ENCODE results near the gene AGK. TPM values are rescaled to one million over a fixed set of nuclear protein-coding genes. Genes with fewer than 3 reads are reported as not detected.

Gene AGK
- total RNA-seq, 1 donor from 2014 or later: 19.8 TPM

DNA sequence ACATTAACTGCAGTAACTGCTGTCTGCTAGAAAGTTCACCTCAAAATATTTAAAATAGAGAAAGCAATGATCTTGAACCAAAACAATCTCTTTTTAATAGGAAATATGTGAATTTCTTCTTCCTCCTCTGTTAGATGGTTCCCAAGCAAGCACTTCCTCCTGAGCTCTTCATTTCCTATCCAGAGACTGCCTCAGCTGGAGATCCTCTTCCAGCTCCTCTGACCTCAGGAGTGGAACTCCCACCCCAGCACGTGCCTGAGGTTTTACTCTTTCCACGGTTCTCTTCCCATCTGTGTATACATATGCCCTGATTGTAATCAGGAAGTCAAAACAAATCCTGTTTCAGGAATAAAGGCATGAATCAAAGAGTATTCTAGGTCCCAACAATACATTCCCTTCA, 145.1 kb downstream of the AGK start:
- DNase-seq (no peak), ATAC-seq (no peak)
- TF ChIP-seq, protein P1, sequence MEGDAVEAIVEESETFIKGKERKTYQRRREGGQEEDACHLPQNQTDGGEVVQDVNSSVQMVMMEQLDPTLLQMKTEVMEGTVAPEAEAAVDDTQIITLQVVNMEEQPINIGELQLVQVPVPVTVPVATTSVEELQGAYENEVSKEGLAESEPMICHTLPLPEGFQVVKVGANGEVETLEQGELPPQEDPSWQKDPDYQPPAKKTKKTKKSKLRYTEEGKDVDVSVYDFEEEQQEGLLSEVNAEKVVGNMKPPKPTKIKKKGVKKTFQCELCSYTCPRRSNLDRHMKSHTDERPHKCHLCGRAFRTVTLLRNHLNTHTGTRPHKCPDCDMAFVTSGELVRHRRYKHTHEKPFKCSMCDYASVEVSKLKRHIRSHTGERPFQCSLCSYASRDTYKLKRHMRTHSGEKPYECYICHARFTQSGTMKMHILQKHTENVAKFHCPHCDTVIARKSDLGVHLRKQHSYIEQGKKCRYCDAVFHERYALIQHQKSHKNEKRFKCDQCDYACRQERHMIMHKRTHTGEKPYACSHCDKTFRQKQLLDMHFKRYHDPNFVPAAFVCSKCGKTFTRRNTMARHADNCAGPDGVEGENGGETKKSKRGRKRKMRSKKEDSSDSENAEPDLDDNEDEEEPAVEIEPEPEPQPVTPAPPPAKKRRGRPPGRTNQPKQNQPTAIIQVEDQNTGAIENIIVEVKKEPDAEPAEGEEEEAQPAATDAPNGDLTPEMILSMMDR (IDR thresholded peaks at IDR 0.05): no peak
- Histone ChIP-seq H3K36me3 (no peaks in the 10 kb centered on the region), H3K4me1 (peaks cover 48% of the 10 kb centered on the region), H3K4me3 (no peak overlapping the region), H3K9me3 (no peaks in the 10 kb centered on the region), H3K27ac (peak overlapping the region; percentile 2), H3K27me3 (ENCODE audit: low read depth) (no peaks in the 10 kb centered on the region)
- intact Hi-C loops (cut with DNase I): no loop called here

DNA sequence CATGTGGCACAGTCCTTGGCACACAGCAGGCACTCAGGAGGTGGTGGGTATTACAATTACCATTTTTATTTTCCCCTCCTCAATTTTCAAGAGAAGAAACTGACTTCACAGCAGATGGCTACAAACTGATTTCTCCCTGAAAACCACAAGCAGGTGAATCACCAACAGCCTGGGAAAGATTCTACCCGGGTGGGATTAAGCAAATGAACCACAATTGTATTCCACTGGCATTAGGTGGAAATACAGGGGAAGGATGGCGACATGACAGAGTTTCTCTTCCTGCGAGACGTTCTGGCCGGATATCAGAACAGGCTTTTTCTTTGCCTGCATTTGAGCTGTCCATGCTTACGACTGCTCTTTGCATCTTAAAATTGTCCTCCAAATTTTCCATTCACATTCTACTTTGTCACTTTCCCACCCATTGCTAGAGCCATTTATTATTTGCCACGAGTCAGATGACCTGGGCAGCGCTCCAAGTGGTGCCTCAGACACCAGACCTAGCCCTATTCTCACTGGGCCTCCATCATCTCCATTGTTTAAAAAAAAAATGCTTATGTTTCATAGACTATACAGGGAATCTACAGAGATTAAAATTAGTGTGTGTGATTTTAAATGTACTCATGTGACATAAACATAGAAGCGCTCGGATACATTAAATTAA, 146.1 kb downstream of the AGK start:
- intact Hi-C loops (cut with DNase I): no loop called here
- peaks cover 49% of the 10 kb centered on the region for H3K4me1 ChIP-seq
- H3K27ac ChIP-seq: no peak overlapping the region
- no peak for DNase-seq
- no peaks in the 10 kb centered on the region for H3K36me3 ChIP-seq
- H3K4me3 ChIP-seq: no peak overlapping the region
- H3K27me3 ChIP-seq (ENCODE audit: low read depth): no peaks in the 10 kb centered on the region
- TF ChIP-seq, protein P1 (IDR thresholded peaks at IDR 0.05): no peak
- ATAC-seq: no peak
- H3K9me3 ChIP-seq: no peaks in the 10 kb centered on the region

DNA sequence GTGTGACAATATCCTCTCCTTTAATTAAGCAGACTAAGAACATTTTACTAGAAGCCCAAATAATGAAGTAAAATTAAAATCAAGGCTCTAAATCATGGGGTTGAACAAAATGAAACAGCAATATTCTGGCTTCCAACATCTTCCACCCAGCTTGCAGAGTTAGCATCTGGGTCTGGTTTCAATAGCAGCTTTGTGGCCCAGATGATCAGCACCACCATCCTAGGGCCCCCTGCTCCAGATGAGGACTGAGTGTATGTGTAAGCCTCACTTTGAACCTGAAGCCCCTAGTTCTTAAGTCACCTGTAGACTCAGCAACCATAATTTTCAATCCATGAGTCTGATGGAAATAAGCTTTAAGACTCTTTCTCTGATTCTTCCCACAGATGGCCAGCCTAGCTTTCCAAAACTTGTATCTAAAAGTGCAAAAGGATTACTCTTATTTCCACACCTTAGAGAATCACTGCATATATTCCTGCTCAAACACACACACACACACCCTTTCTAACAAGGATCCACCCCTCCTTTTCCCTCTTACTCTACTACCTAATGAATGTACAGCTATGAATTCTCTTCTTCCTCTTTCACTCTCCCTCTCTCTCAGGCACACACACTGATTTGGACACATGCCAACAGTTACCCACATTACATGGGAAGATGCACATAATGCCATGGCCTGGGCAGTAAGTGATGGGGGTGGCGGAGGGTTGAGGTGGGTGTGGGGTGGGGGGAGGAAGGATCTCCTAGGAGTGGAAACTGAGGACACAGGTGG, 147.2 kb downstream of the AGK start:
- H3K4me3 ChIP-seq: no peak overlapping the region
- H3K27me3 ChIP-seq (ENCODE audit: low read depth): no peaks in the 10 kb centered on the region
- no peak for DNase-seq
- ATAC-seq: no peak
- peaks cover 58% of the 10 kb centered on the region for H3K4me1 ChIP-seq
- intact Hi-C loops (cut with DNase I): no loop called here
- H3K9me3 ChIP-seq: no peaks in the 10 kb centered on the region
- TF ChIP-seq, protein P1 (IDR thresholded peaks at IDR 0.05): no peak
- no peak overlapping the region for H3K27ac ChIP-seq
- H3K36me3 ChIP-seq: no peaks in the 10 kb centered on the region

DNA sequence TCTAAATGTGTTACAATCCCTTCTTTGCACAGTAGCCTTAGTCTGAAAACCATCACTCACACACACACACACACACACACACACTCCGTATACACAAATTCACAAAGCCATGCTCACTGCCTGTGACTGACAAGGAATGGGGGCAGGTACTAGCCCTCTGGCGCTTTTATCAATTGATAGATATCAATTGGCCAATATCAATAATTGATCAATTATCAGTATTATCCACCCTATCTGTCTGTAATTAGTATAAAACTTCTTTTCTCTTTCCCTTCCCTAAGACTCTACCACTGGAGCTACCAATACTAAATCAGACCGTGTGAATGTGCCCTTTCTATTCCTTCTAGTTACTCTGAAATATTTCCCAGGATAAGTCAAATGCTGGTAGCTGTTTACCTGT, 148.7 kb downstream of the AGK start:
- Histone ChIP-seq H3K36me3 (no peaks in the 10 kb centered on the region), H3K4me1 (peaks cover 51% of the 10 kb centered on the region), H3K27me3 (ENCODE audit: low read depth) (no peaks in the 10 kb centered on the region), H3K4me3 (no peak overlapping the region), H3K27ac (no peak overlapping the region), H3K9me3 (no peaks in the 10 kb centered on the region)
- intact Hi-C loops (cut with DNase I): no loop called here
- TF ChIP-seq, protein P1 (IDR thresholded peaks at IDR 0.05): no peak
- ATAC-seq (no peak), DNase-seq (no peak)

DNA sequence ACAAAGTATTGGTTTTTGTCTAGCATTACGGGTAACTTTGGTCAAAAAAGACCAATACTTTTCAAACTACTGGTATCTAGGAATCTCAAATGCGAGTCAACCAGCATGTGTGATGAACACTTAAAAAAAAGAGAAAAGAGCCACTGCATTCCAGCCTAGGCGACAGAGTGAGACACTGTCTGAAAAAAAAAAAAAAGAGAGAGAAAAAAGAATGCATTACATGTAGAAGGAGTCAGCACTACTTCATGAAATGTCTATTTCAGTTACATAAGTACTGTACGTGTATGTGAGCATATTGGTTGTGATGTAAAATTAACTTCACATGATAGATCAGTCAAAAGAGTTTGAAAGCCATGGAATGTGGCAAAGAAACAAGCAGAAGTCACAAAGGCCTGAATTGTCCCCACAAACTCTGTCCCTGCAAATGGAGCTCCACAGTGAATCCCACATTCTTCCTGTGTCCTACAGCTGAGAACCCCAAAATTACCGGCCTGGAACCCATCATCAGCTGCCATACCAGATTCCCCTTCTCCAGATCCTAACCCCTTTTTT, 149.2 kb downstream of the AGK start:
- ATAC-seq (no peak), DNase-seq (no peak)
- Histone ChIP-seq H3K4me1 (peaks cover 51% of the 10 kb centered on the region), H3K36me3 (no peaks in the 10 kb centered on the region), H3K27me3 (ENCODE audit: low read depth) (no peaks in the 10 kb centered on the region), H3K4me3 (peak overlapping the region; percentile 76), H3K9me3 (no peaks in the 10 kb centered on the region), H3K27ac (peak overlapping the region; percentile 82)
- TF ChIP-seq, protein P1 (IDR thresholded peaks at IDR 0.05): no peak
- intact Hi-C loops (cut with DNase I): no loop called here
